Rectal smooth muscle tissue (tissue), 1 donor: Measurements from ENCODE around the gene SFXN1.

ENCODE experiments used
- H3K27ac ChIP-seq: one replicate; pipeline ENCODE4 v1.7.0; 2013; ENCODE audit warnings: low read depth, low read length, inconsistent platforms
- H3K27me3 ChIP-seq: one replicate; pipeline ENCODE4 v1.7.0; 2013; ENCODE audit warnings: low read length; ENCODE audit not compliant: control insufficient read depth, insufficient read depth
- H3K36me3 ChIP-seq: one replicate; pipeline ENCODE4 v1.7.0; 2013; ENCODE audit warnings: low read length; ENCODE audit not compliant: control insufficient read depth, insufficient read depth
- H3K4me1 ChIP-seq: one replicate; pipeline ENCODE4 v1.7.0; 2013; ENCODE audit warnings: low read length; ENCODE audit not compliant: control insufficient read depth, insufficient read depth
- H3K4me3 ChIP-seq: one replicate; pipeline ENCODE4 v1.7.0; 2013; ENCODE audit warnings: low read length
- H3K9ac ChIP-seq: one replicate; pipeline ENCODE4 v1.7.0; 2013; ENCODE audit warnings: low read length

The SFXN1 gene

GRCh38 chr5:175554296-175554695, 75.9 kb downstream of the SFXN1 start:
- no peak overlapping the region for H3K9ac ChIP-seq
- no peaks in the 10 kb centered on the region for H3K36me3 ChIP-seq

GRCh38 chr5:175555168-175555785, 76.9 kb downstream of the SFXN1 start:
- H3K27ac ChIP-seq: no peak overlapping the region
- no peak overlapping the region for H3K9ac ChIP-seq
- no peaks in the 10 kb centered on the region for H3K4me1 ChIP-seq

More at GRCh38 chr5:175554296-175554695, 75.9 kb downstream of the SFXN1 start:
- H3K27ac ChIP-seq: no peak overlapping the region
- no peak overlapping the region for H3K4me3 ChIP-seq
- no peaks in the 10 kb centered on the region for H3K4me1 ChIP-seq
- no peaks in the 10 kb centered on the region for H3K27me3 ChIP-seq

DNA sequence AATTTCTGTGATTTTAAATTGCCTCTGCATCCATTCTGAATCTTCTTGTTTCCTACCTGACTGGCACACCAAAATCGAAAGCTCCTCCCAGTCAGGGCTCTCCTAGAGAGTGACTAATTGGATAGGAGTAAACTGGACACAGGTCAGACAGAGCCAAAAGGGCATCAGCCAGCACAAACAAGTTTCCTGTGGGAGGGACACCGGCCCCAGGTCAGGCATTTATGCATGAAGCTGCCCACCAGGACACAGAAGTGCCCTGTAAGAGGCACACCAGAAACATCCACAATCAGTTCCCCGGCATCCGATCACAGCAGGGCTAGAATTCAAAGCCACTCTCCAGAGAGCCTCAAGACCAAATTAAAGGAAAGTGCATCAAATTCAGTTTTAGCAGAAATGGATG, 78.4 kb downstream of the SFXN1 start:
- Histone ChIP-seq H3K36me3 (no peaks in the 10 kb centered on the region), H3K4me1 (no peaks in the 10 kb centered on the region), H3K4me3 (no peak overlapping the region), H3K27me3 (no peaks in the 10 kb centered on the region), H3K9ac (no peak overlapping the region), H3K27ac (no peak overlapping the region)

More at GRCh38 chr5:175555168-175555785, 76.9 kb downstream of the SFXN1 start:
- H3K27me3 ChIP-seq: no peaks in the 10 kb centered on the region
- no peak overlapping the region for H3K4me3 ChIP-seq
- no peaks in the 10 kb centered on the region for H3K36me3 ChIP-seq

GRCh38 chr5:175557778-175558177, 79.4 kb downstream of the SFXN1 start:
- no peak overlapping the region for H3K9ac ChIP-seq
- H3K4me3 ChIP-seq: no peak overlapping the region
- no peak overlapping the region for H3K27ac ChIP-seq
- no peaks in the 10 kb centered on the region for H3K36me3 ChIP-seq
- H3K4me1 ChIP-seq: no peaks in the 10 kb centered on the region
- no peaks in the 10 kb centered on the region for H3K27me3 ChIP-seq

- no peak overlapping the region for H3K27ac ChIP-seq
- no peak overlapping the region for H3K9ac ChIP-seq
- H3K27me3 ChIP-seq: no peaks in the 10 kb centered on the region
- no peaks in the 10 kb centered on the region for H3K36me3 ChIP-seq
- no peak overlapping the region for H3K4me3 ChIP-seq
- H3K4me1 ChIP-seq: no peaks in the 10 kb centered on the region
These were observed 80.6 kb downstream of the SFXN1 start for GRCh38 chr5:175558801-175559480.

DNA sequence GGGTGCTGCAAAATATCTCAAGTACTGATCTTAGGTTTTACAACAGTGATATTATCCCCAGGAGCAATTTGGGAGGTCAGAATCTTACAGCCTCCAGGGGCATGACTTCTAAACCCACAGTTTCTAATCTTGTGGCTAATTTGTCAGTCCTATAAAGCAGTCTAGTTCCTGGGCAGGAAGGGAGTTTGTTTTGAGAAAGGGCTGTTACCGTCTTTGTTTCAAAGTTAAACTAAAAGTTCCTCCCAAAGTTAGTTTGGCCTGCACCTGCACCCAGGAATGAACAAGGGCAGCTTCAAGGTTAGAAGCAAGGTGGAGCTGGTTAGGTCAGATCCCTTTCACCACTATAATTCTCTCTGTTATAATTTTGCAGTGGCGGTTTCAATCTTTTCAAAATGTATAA, 81.7 kb downstream of the SFXN1 start:
- Histone ChIP-seq H3K36me3 (no peaks in the 10 kb centered on the region), H3K9ac (no peak overlapping the region), H3K27me3 (no peaks in the 10 kb centered on the region), H3K27ac (no peak overlapping the region), H3K4me3 (no peak overlapping the region), H3K4me1 (no peaks in the 10 kb centered on the region)

DNA sequence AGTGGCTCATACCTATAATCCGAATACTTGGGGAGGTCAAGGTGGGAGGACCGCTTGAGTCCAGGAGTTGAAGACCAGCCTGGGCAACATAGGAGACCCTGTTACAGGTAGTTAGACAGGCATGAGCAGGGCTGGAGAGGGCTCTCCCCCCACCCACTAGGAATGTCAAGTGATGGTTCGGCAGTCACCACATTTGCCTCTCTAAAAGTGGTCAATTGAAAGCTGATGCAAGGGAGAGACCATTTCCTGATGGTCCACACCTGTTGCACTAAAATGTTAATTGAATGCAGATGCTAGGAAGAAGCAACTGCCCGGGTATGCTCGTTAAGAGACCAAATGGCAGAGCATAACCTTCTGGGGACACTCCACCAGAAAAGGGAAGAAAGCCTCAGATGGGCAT, 82.7 kb downstream of the SFXN1 start:
- H3K4me1 ChIP-seq: no peaks in the 10 kb centered on the region
- H3K27me3 ChIP-seq: no peaks in the 10 kb centered on the region
- H3K9ac ChIP-seq: no peak overlapping the region
- H3K4me3 ChIP-seq: no peak overlapping the region
- H3K36me3 ChIP-seq: no peaks in the 10 kb centered on the region
- no peak overlapping the region for H3K27ac ChIP-seq

GRCh38 chr5:175564716-175565115, 86.4 kb downstream of the SFXN1 start:
- no peaks in the 10 kb centered on the region for H3K4me1 ChIP-seq
- H3K4me3 ChIP-seq: no peak overlapping the region
- no peaks in the 10 kb centered on the region for H3K27me3 ChIP-seq
- no peak overlapping the region for H3K9ac ChIP-seq
- no peak overlapping the region for H3K27ac ChIP-seq
- no peaks in the 10 kb centered on the region for H3K36me3 ChIP-seq

GRCh38 chr5:175566697-175567096, 88.3 kb downstream of the SFXN1 start:
- H3K9ac ChIP-seq: no peak overlapping the region

DNA sequence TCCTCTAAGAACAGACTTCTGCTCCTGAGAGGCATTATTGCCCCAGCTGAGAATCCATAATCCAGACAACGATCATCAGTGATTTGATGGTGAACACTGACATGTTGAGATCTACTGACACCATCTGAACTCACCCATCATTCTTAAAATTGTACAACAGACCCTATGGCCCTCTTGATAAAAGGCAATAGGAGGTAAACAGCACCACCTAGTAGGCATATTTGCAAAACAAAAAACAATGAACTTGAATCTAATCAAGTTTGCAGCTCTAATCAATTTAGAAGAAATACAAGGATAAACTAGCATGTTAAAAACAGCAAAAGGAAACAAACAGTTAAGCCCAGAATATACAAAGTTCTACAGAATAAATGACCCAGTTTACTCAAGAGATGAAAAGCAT, 89.6 kb downstream of the SFXN1 start:
- Histone ChIP-seq H3K4me1 (no peaks in the 10 kb centered on the region), H3K27me3 (no peaks in the 10 kb centered on the region), H3K4me3 (no peak overlapping the region), H3K27ac (no peak overlapping the region), H3K36me3 (no peaks in the 10 kb centered on the region), H3K9ac (no peak overlapping the region)

More at GRCh38 chr5:175566697-175567096, 88.3 kb downstream of the SFXN1 start:
- H3K4me3 ChIP-seq: no peak overlapping the region
- no peaks in the 10 kb centered on the region for H3K36me3 ChIP-seq
- no peak overlapping the region for H3K27ac ChIP-seq
- H3K27me3 ChIP-seq: no peaks in the 10 kb centered on the region
- H3K4me1 ChIP-seq: no peaks in the 10 kb centered on the region

GRCh38 chr5:175569701-175570100, 91.3 kb downstream of the SFXN1 start:
- H3K4me1 ChIP-seq: no peaks in the 10 kb centered on the region
- no peaks in the 10 kb centered on the region for H3K27me3 ChIP-seq
- no peak overlapping the region for H3K4me3 ChIP-seq
- no peak overlapping the region for H3K9ac ChIP-seq
- no peaks in the 10 kb centered on the region for H3K36me3 ChIP-seq
- no peak overlapping the region for H3K27ac ChIP-seq

- Histone ChIP-seq H3K9ac (no peak overlapping the region), H3K36me3 (no peaks in the 10 kb centered on the region), H3K4me1 (no peaks in the 10 kb centered on the region), H3K4me3 (no peak overlapping the region), H3K27ac (no peak overlapping the region), H3K27me3 (peaks cover 3% of the 10 kb centered on the region)
These were observed 94.5 kb downstream of the SFXN1 start for GRCh38 chr5:175572886-175573285.
